NCI-H2107 treated with DMSO at 0.1 percent for 48 hours (cell line): Measurements from ENCODE around the gene PPIL4.

Source experiments
- DNase-seq: peaks from one replicate; lab custom pipeline; 2025; ENCODE audit not compliant: unreplicated experiment; lab: John Stamatoyannopoulos, UW

Gene PPIL4, protein sequence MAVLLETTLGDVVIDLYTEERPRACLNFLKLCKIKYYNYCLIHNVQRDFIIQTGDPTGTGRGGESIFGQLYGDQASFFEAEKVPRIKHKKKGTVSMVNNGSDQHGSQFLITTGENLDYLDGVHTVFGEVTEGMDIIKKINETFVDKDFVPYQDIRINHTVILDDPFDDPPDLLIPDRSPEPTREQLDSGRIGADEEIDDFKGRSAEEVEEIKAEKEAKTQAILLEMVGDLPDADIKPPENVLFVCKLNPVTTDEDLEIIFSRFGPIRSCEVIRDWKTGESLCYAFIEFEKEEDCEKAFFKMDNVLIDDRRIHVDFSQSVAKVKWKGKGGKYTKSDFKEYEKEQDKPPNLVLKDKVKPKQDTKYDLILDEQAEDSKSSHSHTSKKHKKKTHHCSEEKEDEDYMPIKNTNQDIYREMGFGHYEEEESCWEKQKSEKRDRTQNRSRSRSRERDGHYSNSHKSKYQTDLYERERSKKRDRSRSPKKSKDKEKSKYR

GRCh38 chr6:149545754-149546471 lies at the start of gene PPIL4:
Gene PPIL4 (minus strand): TSS chr6:149546043. CDS start chr6:149546005, 38 bp downstream.
- peak; percentile 78 for DNase-seq

GRCh38 chr6:149593408-149593807 lies 47.6 kb upstream of the PPIL4 start:
- no peak for DNase-seq

DNA sequence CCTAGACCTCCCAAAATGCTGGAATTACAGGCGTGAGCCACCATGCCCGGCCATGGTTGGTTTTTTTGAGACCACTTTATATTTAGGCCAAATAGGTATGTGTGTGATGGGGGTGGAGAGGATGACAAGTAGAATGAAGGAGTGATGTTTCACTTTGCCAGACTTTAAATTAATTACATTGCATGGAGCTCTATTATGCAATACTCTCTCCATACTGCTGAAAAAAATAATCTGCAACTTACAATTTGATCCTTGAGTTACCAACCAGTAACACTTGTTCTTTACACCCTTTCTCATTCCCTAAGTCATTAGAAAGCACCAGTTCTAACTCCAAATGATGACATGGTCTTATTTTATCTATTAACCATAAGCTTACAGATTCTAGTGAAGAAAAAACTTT lies 47.1 kb upstream of the PPIL4 start:
- DNase-seq = no peak

DNA sequence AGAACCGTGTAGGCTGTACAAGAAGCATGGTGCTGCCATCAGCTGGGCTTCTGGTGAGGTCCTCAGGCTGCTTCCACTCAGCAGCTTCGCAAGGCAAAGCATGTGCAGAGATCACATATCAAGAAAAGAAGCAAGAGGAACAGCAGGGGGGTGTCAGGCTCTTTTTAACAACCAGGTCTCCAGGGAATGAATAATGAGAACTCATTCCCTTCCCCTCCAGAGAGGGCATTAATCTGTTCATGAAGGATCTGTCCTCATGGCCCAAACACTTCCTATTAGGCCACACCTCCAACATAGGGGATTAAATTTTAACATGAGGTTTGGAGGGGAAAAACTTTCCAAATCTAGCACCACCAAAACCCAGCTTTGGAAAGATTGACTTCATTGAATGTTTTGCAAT lies 40.3 kb upstream of the PPIL4 start:
- no peak for DNase-seq

DNA sequence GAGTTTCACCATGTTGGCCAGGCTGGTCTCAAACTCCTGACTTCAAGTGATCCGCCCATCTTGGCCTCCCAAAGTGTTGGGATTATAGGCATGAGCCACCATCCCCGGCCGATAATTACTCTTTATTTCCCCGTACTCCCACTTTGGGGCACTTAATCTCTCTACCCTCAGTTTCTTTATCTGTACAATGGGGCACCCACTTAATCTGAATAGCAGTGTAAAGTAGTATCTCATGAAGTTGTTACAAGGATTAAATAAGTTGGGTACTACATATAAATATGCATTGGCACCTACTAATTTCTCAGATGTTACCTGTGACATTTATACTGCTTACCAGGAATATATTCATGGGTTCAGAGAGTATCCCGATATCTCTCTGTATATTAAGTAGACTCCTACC lies 35.5 kb upstream of the PPIL4 start:
- DNase-seq = no peak

- no peak for DNase-seq
These were observed 35.0 kb upstream of the PPIL4 start for GRCh38 chr6:149580880-149581279.

DNA sequence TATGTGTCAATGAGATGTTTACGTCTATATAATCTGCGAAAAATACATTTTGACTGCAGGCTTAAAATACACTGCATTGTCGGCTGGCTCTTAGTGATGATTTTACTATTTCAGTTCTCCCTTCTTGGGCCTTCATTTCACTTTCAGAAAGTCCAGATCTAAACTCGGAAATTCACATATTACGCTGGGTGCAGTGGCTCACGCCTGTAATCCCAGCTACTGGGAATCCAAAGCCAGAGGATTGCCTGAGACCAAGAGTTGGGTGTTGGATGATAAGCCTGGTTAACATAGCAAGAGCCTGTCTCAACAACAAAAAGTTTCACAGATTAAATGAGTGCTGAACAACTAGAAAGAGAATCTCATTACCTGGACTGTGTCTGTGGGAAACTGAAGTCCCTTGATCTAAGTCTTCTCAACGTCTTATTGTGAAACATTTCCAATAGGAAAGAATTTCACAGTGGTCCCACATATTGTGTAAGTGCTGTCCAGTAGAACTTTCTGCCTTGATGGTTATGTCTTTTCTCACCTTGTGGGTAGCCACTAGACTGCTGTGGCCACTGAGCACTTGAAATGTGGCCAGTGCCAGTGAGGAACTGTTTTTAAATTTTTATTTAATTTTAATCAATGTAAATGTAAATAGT lies 22.2 kb upstream of the PPIL4 start:
- DNase-seq = no peak

DNA sequence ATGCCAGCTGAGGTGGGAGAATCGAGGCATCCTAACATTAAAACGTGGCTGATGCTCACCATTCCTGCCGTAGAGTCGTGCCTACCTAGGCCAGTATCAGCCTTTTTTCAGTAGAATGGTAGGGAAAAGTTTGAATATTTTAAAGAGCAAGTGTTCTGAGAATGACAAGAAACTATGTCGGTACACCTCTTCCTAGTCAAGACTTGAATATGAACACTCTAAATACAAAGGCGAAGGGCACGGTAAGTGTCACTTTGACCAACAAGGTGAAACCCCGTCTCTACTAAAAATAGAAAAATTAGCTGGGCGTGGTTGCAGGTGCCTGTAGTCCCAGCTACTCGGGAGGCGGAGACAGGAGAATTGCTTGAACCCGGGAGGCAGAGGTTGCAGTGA lies 21.3 kb upstream of the PPIL4 start:
- no peak for DNase-seq

GRCh38 chr6:149566410-149567193 lies 20.8 kb upstream of the PPIL4 start:
- peak; percentile 31 for DNase-seq

DNA sequence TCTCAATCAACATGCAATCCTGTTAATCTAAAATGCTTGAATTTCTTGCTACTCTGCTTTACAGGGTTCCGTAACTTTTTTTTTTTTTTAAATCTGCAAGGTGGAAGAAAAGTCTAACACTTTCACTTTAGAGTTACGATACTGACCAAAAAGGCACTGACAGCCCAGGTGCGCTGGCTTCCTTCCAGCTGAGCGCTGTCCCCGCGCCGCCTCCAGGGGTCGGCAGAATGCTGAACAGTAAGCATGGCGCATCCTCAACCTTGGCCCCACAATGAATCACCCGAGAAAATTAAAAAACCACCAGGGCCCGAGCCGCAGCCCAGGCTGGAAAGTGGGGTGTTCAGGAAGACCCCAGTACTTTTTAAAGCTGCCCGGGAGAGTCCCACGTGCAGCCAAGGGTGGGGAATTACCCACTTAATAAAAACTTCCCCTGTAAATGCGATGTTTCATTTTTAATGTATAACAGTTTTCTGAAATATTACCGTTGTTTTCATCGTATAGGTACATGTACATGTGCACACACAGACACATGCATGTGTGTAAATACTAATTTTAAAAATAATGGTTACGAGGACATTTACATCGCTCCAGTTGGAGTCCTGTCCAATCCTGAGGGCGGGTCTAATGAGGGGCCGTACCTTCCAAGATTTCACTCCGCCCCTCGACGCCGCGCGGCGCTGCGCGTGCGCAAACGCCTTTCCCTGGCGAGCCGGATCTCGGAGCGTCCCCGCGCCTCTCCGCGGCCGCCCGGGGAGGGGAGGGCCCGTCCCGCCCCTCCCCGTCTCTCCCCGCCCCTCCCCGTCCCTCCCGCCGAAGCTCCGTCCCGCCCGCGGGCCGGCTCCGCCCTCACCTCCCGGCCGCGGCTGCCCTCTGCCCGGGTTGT lies 19.9 kb upstream of the PPIL4 start, which contains the start of gene GINM1:
Gene GINM1, plus strand, starts transcription at position 849 of the 883 bp plus-strand sequence. CDS start 40 bp downstream, outside the sequence.
- DNase-seq = peak; percentile 83

DNA sequence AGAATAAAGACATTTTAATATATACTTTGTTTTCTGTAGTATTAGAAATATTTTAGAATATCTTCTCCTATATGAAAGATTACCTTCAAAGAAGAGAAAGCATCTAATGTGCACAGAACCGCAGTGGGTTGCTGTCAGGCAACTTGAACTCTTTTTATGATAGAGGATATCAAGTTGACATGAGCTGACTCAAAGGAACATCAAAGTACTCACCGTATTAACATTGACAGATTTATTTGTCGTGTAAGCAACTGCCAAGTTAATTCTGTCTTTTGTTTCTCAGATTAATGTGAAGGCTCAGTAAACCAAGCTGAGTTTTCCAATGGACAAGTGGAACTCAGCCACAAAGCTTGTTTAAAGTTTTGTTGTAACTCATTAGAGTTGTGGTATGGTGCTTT lies 18.1 kb upstream of the PPIL4 start:
- DNase-seq = no peak

GRCh38 chr6:149563203-149563927 lies 17.5 kb upstream of the PPIL4 start:
- DNase-seq = no peak

GRCh38 chr6:149560736-149561135 lies 14.9 kb upstream of the PPIL4 start:
- DNase-seq = no peak

DNA sequence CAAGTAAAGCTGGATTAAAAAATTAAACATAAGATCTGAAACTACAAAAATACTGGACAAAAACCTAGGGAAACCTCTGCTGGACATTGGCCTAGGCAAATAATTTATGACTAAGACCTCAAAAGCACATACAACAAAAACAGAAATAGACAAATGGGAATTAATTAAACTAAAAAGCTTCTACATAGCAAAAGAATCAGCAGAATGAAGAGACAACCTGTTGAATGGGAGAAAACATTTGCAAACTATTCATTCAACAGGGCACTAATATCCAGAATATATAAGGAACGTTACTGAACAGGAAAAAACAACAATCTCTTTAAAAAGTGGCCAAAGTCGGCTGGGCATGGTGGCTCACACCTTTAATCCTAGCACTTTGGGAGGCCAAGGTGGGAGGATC lies 13.5 kb upstream of the PPIL4 start:
- DNase-seq = no peak

GRCh38 chr6:149558029-149558428 lies 12.2 kb upstream of the PPIL4 start:
- DNase-seq = no peak

GRCh38 chr6:149551920-149552319 lies 6.1 kb upstream of the PPIL4 start:
- no peak for DNase-seq

- DNase-seq = no peak
These were observed 537 bp downstream of the PPIL4 start for GRCh38 chr6:149545258-149545753.

- no peak for DNase-seq
These were observed 1.1 kb downstream of the PPIL4 start for GRCh38 chr6:149544646-149545257.

- DNase-seq = no peak
These were observed 4.7 kb downstream of the PPIL4 start for GRCh38 chr6:149541139-149541538.
